Measurements from ENCODE around the gene JAZF1. TPM values are rescaled to one million over a fixed set of nuclear protein-coding genes. Genes with fewer than 3 reads are reported as not detected.
"Not testable (repeated sequence)": the region's sequence is repeated elsewhere in the genome, so short reads cannot be mapped to it uniquely, and the experiment has no call there.

The JAZF1 gene
- polyA plus RNA-seq, 1 donor: 24.9 TPM

- DNase-seq: no peak
These were observed 312.5 kb downstream of the JAZF1 start for GRCh38 chr7:27868131-27868550.

GRCh38 chr7:27866828-27867672 is 313.5 kb downstream of the JAZF1 start:
- no peak for DNase-seq

- DNase-seq: no peak
These were observed 314.3 kb downstream of the JAZF1 start for GRCh38 chr7:27866256-27866655.

- DNase-seq: no peak
These were observed 316.7 kb downstream of the JAZF1 start for GRCh38 chr7:27863880-27864279.

- DNase-seq: no peak
These were observed 318.8 kb downstream of the JAZF1 start for GRCh38 chr7:27861747-27862146.

- DNase-seq: no peak
These were observed 319.8 kb downstream of the JAZF1 start for GRCh38 chr7:27860800-27861199.

- DNase-seq: not testable (repeated sequence)
These were observed 323.7 kb downstream of the JAZF1 start for GRCh38 chr7:27856703-27857485.

- no peak for DNase-seq
These were observed 330.1 kb downstream of the JAZF1 start for GRCh38 chr7:27850531-27850930.

GRCh38 chr7:27846388-27846787 is 334.2 kb downstream of the JAZF1 start:
- DNase-seq: no peak

GRCh38 chr7:27843584-27844305 is 336.9 kb downstream of the JAZF1 start:
- DNase-seq: no peak

GRCh38 chr7:27842851-27843250 is 337.7 kb downstream of the JAZF1 start:
- no peak for DNase-seq

GRCh38 chr7:27842094-27842692 is 338.4 kb downstream of the JAZF1 start:
- no peak for DNase-seq

GRCh38 chr7:27840760-27841364 is 339.7 kb downstream of the JAZF1 start:
- DNase-seq: no peak

GRCh38 chr7:27840313-27840712 is 340.3 kb downstream of the JAZF1 start:
- DNase-seq: no peak

GRCh38 chr7:27839099-27839498 is 341.5 kb downstream of the JAZF1 start:
- no peak for DNase-seq

GRCh38 chr7:27836536-27836935 is 344.1 kb downstream of the JAZF1 start:
- no peak for DNase-seq

GRCh38 chr7:27835376-27835775 is 345.2 kb downstream of the JAZF1 start:
- no peak for DNase-seq

- no peak for DNase-seq
These were observed 346.2 kb downstream of the JAZF1 start for GRCh38 chr7:27834179-27834921.

GRCh38 chr7:27826357-27826756 is 354.2 kb downstream of the JAZF1 start:
- DNase-seq: no peak

GRCh38 chr7:27825891-27826290 is 354.7 kb downstream of the JAZF1 start:
- DNase-seq: no peak

- no peak for DNase-seq
These were observed 358.4 kb downstream of the JAZF1 start for GRCh38 chr7:27822245-27822644.
